SJSA1 (cell line): Measurements from ENCODE around the gene NUBP1. TPM values are rescaled to one million over a fixed set of nuclear protein-coding genes. Genes with fewer than 3 reads are reported as not detected.

ENCODE experiments used
- DNase-seq, 2 experiments: peaks; one replicate each; pipeline ENCODE4 v3.0.0-alpha.2; 2015 to 2020; ENCODE audit warnings: low spot score in 2 of 2, low read depth in 1 of 2
- H3K27ac ChIP-seq: fragments of 250-450 bp; sonication (Bioruptor Pico); 2 replicates; pipeline ENCODE4 v1.5.1; 2020; ENCODE audit warnings: mild to moderate bottlenecking, moderate library complexity
- H3K27me3 ChIP-seq: fragments of 250-450 bp; sonication (Bioruptor Pico); replicated peaks from 2 replicates; pipeline ENCODE4 v1.5.1; 2020; ENCODE audit warnings: mild to moderate bottlenecking, moderate library complexity
- H3K36me3 ChIP-seq: fragments of 250-450 bp; sonication (Bioruptor Pico); 2 replicates; pipeline ENCODE4 v1.5.1; 2020; ENCODE audit warnings: mild to moderate bottlenecking
- H3K4me1 ChIP-seq: fragments of 250-450 bp; sonication (Bioruptor Pico); replicated peaks from 2 replicates; pipeline ENCODE4 v1.6.1; 2021; ENCODE audit warnings: mild to moderate bottlenecking
- H3K4me3 ChIP-seq: fragments of 250-450 bp; sonication (Bioruptor Pico); 2 replicates; pipeline ENCODE4 v1.5.1; 2020; ENCODE audit warnings: mild to moderate bottlenecking
- H3K9me3 ChIP-seq: fragments of 250-450 bp; sonication (Bioruptor Pico); replicated peaks from 2 replicates; pipeline ENCODE4 v1.5.1; 2020; ENCODE audit warnings: mild to moderate bottlenecking
- total RNA-seq: library from RNA; depleted of rRNA; stranded (reverse); fragments of >200 nt; shearing (Covaris generic); gene quantifications from 2 replicates; pipeline ENCODE4 v1.2.3, GENCODE V29; 2014; rRNA removed

NUBP1 gene
- total RNA-seq, result 42.8 and 58.7 TPM in 2 replicates

DNA sequence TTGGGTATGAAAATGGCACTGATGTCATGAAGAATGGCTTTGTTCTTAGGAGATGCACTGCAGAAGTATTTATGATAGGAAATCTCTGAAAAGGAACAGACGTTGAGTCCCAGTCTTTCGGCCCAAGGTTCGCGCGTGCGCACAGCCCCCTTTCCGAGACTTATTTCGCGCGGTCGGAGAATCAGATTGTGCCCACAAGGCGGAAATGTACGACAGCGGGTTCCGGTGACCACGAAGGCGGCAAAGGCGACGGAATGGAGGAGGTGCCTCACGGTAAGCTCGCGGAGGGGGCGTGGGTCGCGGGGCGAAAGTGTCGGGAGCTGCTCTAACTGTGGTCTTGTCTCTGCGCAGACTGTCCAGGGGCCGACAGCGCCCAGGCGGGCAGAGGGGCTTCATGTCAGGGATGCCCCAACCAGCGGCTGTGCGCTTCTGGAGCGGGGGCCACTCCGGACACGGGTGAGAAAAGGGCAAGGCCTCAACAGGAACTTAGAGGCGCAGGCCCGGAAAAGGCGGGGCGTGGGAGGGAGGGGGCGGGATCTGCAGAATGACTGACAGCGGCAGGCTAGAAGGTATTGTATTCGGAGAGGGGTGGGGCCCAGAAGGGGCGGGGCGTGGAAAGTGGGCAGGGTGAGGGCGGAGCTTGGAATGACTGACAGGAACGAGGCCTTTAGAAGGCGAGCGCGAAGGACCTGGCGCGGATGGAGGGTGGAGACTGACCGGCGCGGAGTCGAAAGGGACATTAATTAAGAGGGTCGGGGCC is at the start of gene NUBP1:
Gene NUBP1, plus strand, starts transcription at position 233 of the 760 bp plus-strand sequence. Its CDS starts 22 bp downstream, at position 255.
- Histone ChIP-seq H3K4me3 (peak within 1 kb of the TSS; percentile 71), H3K36me3 (peaks cover 7% of the 10 kb centered on the region), H3K27me3 (no peaks in the 10 kb centered on the region), H3K27ac (peak within 1 kb of the TSS; percentile 98), H3K4me1 (peaks cover 15% of the 10 kb centered on the region), H3K9me3 (no peaks in the 10 kb centered on the region)
- peak; percentile 99 for DNase-seq

- Histone ChIP-seq H3K4me1 (no peaks in the 10 kb centered on the region), H3K9me3 (no peaks in the 10 kb centered on the region)
Observed at GRCh38 chr16:10693889-10694288, 49.8 kb upstream of the NUBP1 start.

DNA sequence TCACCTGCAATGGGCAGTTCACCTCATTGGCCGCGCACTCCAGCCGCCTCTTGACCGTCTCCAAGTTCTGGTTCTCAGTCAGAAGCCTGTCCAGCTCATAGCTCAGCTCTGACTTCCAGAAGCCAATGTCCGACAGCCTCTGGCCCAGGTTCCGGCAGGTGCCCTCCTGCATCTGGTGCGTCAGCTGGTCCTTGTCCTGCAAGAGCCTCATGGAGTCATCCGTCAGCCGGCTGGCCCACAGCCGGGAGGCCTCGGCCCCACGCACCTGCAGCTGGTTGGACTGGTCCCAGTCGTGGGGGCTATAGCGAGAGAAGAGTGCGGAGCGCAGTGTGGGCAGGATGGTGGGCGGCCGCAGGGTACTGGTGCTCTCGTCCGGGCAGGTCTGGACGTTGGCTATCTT is 49.3 kb upstream of the NUBP1 start:
- Histone ChIP-seq H3K9me3 (no peaks in the 10 kb centered on the region), H3K27me3 (no peaks in the 10 kb centered on the region; the same call in 1 of the 2 replicates), H3K27ac (no peak overlapping the region), H3K4me3 (no peak overlapping the region), H3K4me1 (no peaks in the 10 kb centered on the region), H3K36me3 (no peaks in the 10 kb centered on the region)
- DNase-seq, result no peak

More at GRCh38 chr16:10693889-10694288, 49.8 kb upstream of the NUBP1 start:
- no peak for DNase-seq
- Histone ChIP-seq H3K4me3 (no peak overlapping the region), H3K36me3 (no peaks in the 10 kb centered on the region), H3K27me3 (no peaks in the 10 kb centered on the region; the same call in 1 of the 2 replicates), H3K27ac (no peak overlapping the region)

DNA sequence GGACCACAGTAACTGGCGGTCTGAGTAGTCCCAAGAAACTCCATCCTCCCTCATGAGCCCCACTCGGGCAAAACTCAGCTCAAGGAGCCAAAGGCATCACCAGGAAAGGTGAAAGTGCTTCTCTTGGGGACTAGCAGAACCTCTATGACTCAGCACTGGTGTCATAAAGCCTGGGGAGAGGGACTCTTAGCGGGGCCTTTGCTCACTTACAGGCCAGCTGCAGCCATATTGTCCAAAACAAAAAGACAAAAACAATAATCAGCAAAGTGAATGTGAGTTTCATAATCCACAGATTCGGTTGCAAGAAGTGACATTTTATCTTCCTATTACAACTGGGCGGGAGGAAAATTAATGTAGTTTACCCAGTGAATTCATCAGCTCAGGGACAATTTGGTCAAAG is 48.8 kb upstream of the NUBP1 start, which contains the start of gene TEKT5:
Gene TEKT5, minus strand, starts transcription at position 101 of the 400 bp plus-strand sequence. Its CDS starts 57 bp downstream, at position 44.
- Histone ChIP-seq H3K9me3 (no peaks in the 10 kb centered on the region), H3K27me3 (no peaks in the 10 kb centered on the region; the same call in 1 of the 2 replicates), H3K36me3 (no peaks in the 10 kb centered on the region), H3K27ac (no peak within 1 kb of the TSS), H3K4me1 (no peaks in the 10 kb centered on the region), H3K4me3 (no peak within 1 kb of the TSS)
- DNase-seq, result no peak

DNA sequence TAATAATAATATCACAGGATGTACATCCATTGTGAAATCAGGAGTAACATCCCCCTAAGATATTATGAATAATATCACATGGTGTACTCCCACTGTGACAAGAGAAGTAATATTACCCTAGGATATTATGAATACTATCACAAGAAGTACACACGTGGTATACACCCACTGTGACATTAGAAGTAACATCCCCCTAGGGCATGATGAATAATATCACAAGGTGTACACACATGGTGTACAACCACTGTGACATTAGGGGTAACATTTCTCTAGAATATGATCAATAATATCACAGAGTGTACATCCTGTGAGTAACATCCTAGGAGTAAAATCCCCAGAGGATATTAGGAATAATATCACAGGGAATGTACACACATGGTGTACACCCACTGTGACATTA is 43.9 kb upstream of the NUBP1 start:
- H3K36me3 ChIP-seq, result no peaks in the 10 kb centered on the region
- DNase-seq, result no peak
- no peaks in the 10 kb centered on the region for H3K4me1 ChIP-seq
- H3K4me3 ChIP-seq, result no peak overlapping the region
- H3K9me3 ChIP-seq, result no peaks in the 10 kb centered on the region; the same call in 1 of the 2 replicates
- H3K27ac ChIP-seq, result no peak overlapping the region
- no peaks in the 10 kb centered on the region; the same call in 1 of the 2 replicates for H3K27me3 ChIP-seq

DNA sequence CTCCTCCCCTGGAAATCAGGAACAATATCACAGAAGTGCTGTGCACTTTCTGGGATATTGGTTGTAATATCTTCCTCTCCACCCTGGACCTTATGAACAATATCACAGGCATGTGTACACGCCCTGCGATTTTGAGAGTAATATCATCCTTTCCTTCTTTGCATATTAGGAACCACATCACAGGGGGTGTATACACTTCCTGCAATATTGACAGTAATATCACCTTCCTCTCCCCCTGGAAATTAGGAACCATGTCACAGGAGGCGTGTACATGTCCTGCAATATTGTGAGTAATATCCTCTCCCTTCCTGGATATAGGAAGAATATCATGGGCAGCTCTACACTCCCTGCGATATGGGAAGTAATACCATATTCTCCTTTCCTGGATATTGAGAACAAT is 34.7 kb upstream of the NUBP1 start:
- H3K27ac ChIP-seq, result no peak overlapping the region
- no peaks in the 10 kb centered on the region for H3K4me1 ChIP-seq
- H3K4me3 ChIP-seq, result no peak overlapping the region
- no peaks in the 10 kb centered on the region for H3K27me3 ChIP-seq
- no peaks in the 10 kb centered on the region for H3K36me3 ChIP-seq
- H3K9me3 ChIP-seq, result no peaks in the 10 kb centered on the region
- no peak for DNase-seq

- no peak for DNase-seq
- H3K9me3 ChIP-seq, result no peaks in the 10 kb centered on the region
- no peaks in the 10 kb centered on the region for H3K36me3 ChIP-seq
- H3K27ac ChIP-seq, result no peak overlapping the region
- no peak overlapping the region for H3K4me3 ChIP-seq
- H3K27me3 ChIP-seq, result no peaks in the 10 kb centered on the region
- peaks cover 4% of the 10 kb centered on the region; the same call in 1 of the 2 replicates for H3K4me1 ChIP-seq
Observed at GRCh38 chr16:10728003-10728887, 15.4 kb upstream of the NUBP1 start.

- peak in 1 of 2 experiments; percentile 19 for DNase-seq
Observed at GRCh38 chr16:10729104-10730048, 14.3 kb upstream of the NUBP1 start.

DNA sequence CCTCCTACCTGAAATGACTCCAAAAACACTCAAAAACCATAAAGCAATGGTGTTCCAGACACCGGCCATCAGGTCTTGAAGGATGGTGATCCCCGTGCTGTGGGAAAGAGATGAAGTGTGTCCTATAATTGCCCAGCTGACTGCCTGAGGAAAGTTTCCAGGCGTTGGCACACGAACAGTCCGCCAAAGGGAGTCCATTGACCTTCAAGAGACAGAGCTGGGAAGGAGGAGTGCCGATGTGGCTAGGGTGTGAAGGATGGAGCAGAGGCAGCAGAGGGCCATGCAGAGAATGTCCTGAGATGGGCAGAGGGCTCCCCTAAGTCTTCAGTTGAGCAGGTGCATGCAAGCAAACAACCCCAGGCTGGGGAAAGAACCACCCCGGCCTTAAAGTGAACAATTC is 11.9 kb upstream of the NUBP1 start:
- Histone ChIP-seq H3K27me3 (no peaks in the 10 kb centered on the region), H3K9me3 (no peaks in the 10 kb centered on the region), H3K4me3 (no peak overlapping the region), H3K36me3 (no peaks in the 10 kb centered on the region), H3K27ac (no peak overlapping the region), H3K4me1 (peaks cover 4% of the 10 kb centered on the region; the same call in 1 of the 2 replicates)
- no peak for DNase-seq

More at GRCh38 chr16:10729104-10730048, 14.3 kb upstream of the NUBP1 start:
- Histone ChIP-seq H3K4me3 (no peak overlapping the region), H3K27ac (no peak overlapping the region), H3K36me3 (no peaks in the 10 kb centered on the region), H3K9me3 (no peaks in the 10 kb centered on the region), H3K27me3 (no peaks in the 10 kb centered on the region), H3K4me1 (peaks cover 4% of the 10 kb centered on the region; the same call in 1 of the 2 replicates)

DNA sequence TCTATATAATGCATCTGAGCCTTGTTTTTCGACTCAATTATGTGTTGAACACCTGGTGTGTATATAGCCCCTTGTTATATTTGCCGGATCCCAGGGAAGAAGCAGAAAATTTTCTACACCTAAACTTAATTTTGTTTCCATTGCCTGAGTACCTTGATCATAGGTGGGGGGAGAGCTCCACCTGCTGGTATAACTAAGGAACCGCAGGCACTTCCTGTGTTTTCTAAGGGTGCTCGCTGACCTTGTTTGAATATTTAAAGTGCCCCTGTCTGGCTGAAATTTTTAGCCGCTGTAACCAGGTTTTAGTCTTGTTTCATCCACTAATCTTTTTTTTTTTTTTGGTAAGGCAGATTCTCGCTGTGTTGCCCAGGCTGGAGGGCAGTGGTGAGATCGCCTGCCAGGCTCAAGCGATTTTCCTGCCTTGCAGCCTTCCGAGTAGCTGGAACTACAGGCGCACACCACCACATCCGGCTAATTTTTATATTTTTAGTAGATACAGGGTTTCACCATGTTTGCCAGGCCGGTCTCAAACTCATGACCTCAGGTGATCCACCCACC is 6.5 kb upstream of the NUBP1 start:
- no peak overlapping the region for H3K4me3 ChIP-seq
- H3K9me3 ChIP-seq, result no peaks in the 10 kb centered on the region

DNA sequence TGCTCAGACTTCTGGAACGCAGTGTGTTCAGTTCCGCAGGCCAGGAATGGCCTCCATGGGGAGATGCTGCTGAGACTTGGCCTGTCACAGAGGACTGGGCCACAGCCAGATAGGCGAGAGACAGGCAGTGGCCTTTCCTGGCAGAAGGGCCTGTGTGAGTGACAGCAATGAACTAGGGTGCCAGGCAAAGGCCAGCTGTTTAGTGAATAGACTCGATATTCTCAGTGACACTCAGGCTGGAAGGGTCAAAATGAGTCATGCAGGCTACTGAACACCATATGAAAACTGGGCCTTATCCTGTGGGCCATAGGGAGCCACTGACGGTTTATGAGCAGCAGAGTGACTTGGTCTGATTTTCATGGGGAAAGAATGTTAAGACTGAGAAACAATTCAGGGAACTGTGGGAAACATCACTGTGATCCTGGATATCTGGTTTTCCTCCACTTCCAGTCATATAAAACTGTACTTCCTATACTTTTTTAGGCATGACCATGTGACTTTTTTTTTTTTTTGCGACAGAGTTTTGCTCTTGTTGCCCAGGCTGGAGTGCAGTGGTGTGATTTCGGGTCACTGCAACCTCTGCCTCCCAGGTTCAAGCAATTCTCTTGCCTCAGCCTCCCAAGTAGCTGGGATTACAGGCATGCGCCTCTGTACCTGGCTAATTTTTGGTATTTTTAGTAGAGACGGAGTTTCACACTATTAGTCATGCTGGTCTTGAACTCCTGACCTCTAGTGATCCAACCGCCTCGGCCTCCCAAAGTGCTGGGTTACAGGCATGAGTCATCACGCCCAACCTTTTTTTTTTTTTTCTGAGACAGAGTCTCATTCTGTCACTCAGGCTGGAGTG is 5.2 kb upstream of the NUBP1 start:
- Histone ChIP-seq H3K27ac (peak overlapping the region; percentile 55), H3K36me3 (no peaks in the 10 kb centered on the region), H3K4me3 (no peak overlapping the region), H3K9me3 (no peaks in the 10 kb centered on the region), H3K4me1 (peaks cover 16% of the 10 kb centered on the region), H3K27me3 (no peaks in the 10 kb centered on the region)
- peak; percentile 70 to 76 for DNase-seq

More for the DNA sequence above, 6.5 kb upstream of the NUBP1 start:
- H3K36me3 ChIP-seq, result no peaks in the 10 kb centered on the region
- H3K27ac ChIP-seq, result no peak overlapping the region
- peaks cover 12% of the 10 kb centered on the region for H3K4me1 ChIP-seq
- no peaks in the 10 kb centered on the region for H3K27me3 ChIP-seq
- peak; percentile 61 for DNase-seq
